Measurements from ENCODE around the gene MGAT4A.

The MGAT4A gene

GRCh38 chr2:98632351-98632750, 98.6 kb downstream of the MGAT4A start:
- no peaks in the 10 kb centered on the region for H3K4me1 ChIP-seq (ENCODE audit: control insufficient read depth, insufficient read depth, low read length)
- H3K4me3 ChIP-seq (ENCODE audit: low read length): no peak overlapping the region
- H3K9me3 ChIP-seq (ENCODE audit: control insufficient read depth, low read length): no peaks in the 10 kb centered on the region
- no peak overlapping the region for H3K9ac ChIP-seq (ENCODE audit: low read length)
- no peaks in the 10 kb centered on the region for H3K36me3 ChIP-seq (ENCODE audit: control insufficient read depth, insufficient read depth, low read length)
- H3K27me3 ChIP-seq (ENCODE audit: control insufficient read depth, insufficient read depth, low read length): no peaks in the 10 kb centered on the region

- Histone ChIP-seq H3K4me1 (ENCODE audit: control insufficient read depth, insufficient read depth, low read length) (no peaks in the 10 kb centered on the region), H3K36me3 (ENCODE audit: control insufficient read depth, insufficient read depth, low read length) (no peaks in the 10 kb centered on the region), H3K9me3 (ENCODE audit: control insufficient read depth, low read length) (no peaks in the 10 kb centered on the region), H3K9ac (ENCODE audit: low read length) (no peak overlapping the region), H3K27me3 (ENCODE audit: control insufficient read depth, insufficient read depth, low read length) (no peaks in the 10 kb centered on the region), H3K4me3 (ENCODE audit: low read length) (no peak overlapping the region)
Measured at GRCh38 chr2:98623657-98624056, 107.3 kb downstream of the MGAT4A start.

GRCh38 chr2:98617149-98617548, 113.8 kb downstream of the MGAT4A start:
- H3K4me1 ChIP-seq (ENCODE audit: control insufficient read depth, insufficient read depth, low read length): no peaks in the 10 kb centered on the region
- H3K9me3 ChIP-seq (ENCODE audit: control insufficient read depth, low read length): no peaks in the 10 kb centered on the region
- H3K4me3 ChIP-seq (ENCODE audit: low read length): no peak overlapping the region
- H3K27me3 ChIP-seq (ENCODE audit: control insufficient read depth, insufficient read depth, low read length): no peaks in the 10 kb centered on the region
- H3K9ac ChIP-seq (ENCODE audit: low read length): no peak overlapping the region
- peaks cover 10% of the 10 kb centered on the region for H3K36me3 ChIP-seq (ENCODE audit: control insufficient read depth, insufficient read depth, low read length)

- peaks cover 10% of the 10 kb centered on the region for H3K36me3 ChIP-seq (ENCODE audit: control insufficient read depth, insufficient read depth, low read length)
- no peaks in the 10 kb centered on the region for H3K27me3 ChIP-seq (ENCODE audit: control insufficient read depth, insufficient read depth, low read length)
- H3K4me1 ChIP-seq (ENCODE audit: control insufficient read depth, insufficient read depth, low read length): peaks cover 3% of the 10 kb centered on the region
- no peak overlapping the region for H3K4me3 ChIP-seq (ENCODE audit: low read length)
- H3K9ac ChIP-seq (ENCODE audit: low read length): no peak overlapping the region
- H3K9me3 ChIP-seq (ENCODE audit: control insufficient read depth, low read length): no peaks in the 10 kb centered on the region
Measured at GRCh38 chr2:98615481-98615880, 115.5 kb downstream of the MGAT4A start.

DNA sequence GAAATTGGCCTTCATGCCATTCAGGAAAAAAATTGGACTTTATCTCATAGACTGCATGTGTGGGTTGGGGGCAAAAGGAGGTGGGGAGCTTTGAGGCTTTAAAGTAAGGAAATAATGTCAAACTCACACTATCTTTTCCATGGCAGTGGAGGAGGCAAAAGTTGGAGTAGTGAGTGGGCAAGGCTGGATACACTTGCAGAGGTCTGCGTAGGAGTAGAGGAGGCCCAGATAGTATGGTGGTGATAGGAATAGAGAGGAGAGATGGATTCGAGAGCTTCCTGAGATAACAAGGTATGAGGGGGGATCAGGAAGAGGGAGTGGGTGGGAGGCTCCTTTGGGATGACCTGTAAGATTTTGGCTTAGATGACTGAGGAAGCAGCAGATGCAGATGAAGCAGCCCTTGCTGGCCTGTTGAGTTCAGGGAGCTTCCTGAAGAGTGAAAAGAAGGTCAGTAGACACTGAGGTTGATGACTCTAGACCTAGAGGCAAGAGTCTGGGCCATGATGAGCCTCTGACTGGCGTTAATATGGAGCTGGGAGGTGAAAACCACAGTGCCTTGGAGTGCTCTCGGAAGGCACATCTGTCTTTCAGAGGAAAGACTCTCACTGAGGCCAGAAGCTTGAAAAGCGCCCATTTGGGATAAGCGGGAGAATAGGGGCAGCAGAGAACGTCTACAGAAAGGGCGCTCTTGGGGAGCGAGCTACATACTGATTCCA, 116.8 kb downstream of the MGAT4A start:
- no peaks in the 10 kb centered on the region for H3K9me3 ChIP-seq (ENCODE audit: control insufficient read depth, low read length)
- no peaks in the 10 kb centered on the region for H3K27me3 ChIP-seq (ENCODE audit: control insufficient read depth, insufficient read depth, low read length)
- peaks cover 10% of the 10 kb centered on the region for H3K36me3 ChIP-seq (ENCODE audit: control insufficient read depth, insufficient read depth, low read length)
- H3K4me1 ChIP-seq (ENCODE audit: control insufficient read depth, insufficient read depth, low read length): peaks cover 12% of the 10 kb centered on the region
- H3K4me3 ChIP-seq (ENCODE audit: low read length): no peak overlapping the region
- no peak overlapping the region for H3K9ac ChIP-seq (ENCODE audit: low read length)

DNA sequence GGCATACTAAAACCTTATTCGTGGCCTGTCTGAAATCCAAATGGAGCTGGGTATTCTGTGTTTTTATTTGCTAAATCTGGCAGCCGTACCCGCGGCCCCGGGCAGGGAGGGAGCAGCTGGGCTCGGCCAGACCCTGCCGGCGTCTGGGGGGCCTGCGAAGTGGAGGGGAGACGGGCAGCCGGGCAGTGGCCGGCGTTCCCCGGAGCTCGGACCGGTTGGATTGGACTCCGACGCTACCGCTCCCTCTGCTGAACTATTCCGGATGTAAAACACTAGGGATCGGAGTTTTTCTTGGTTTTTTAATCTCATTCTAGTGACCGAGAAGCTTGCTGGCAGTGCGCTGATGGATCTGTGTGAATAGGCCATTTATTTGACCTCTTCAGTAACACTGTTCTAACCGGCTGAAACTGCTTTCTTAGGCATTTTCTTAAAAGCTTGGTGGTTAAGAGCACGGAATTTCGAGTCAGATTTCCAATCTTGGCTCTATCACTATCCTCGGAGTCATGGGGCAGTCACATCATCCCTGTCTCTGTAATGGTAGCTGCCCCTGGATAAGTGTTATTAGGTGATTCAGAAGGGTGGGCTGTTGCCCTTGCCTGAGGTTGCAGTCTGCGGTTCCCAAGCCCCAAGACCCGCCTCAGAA, 121.8 kb downstream of the MGAT4A start:
- H3K36me3 ChIP-seq (ENCODE audit: control insufficient read depth, insufficient read depth, low read length): peaks cover 6% of the 10 kb centered on the region
- no peaks in the 10 kb centered on the region for H3K9me3 ChIP-seq (ENCODE audit: control insufficient read depth, low read length)
- peaks cover 24% of the 10 kb centered on the region for H3K4me1 ChIP-seq (ENCODE audit: control insufficient read depth, insufficient read depth, low read length)
- peak overlapping the region; percentile 46 for H3K4me3 ChIP-seq (ENCODE audit: low read length)
- H3K27me3 ChIP-seq (ENCODE audit: control insufficient read depth, insufficient read depth, low read length): no peaks in the 10 kb centered on the region
- H3K9ac ChIP-seq (ENCODE audit: low read length): peak overlapping the region; percentile 96

DNA sequence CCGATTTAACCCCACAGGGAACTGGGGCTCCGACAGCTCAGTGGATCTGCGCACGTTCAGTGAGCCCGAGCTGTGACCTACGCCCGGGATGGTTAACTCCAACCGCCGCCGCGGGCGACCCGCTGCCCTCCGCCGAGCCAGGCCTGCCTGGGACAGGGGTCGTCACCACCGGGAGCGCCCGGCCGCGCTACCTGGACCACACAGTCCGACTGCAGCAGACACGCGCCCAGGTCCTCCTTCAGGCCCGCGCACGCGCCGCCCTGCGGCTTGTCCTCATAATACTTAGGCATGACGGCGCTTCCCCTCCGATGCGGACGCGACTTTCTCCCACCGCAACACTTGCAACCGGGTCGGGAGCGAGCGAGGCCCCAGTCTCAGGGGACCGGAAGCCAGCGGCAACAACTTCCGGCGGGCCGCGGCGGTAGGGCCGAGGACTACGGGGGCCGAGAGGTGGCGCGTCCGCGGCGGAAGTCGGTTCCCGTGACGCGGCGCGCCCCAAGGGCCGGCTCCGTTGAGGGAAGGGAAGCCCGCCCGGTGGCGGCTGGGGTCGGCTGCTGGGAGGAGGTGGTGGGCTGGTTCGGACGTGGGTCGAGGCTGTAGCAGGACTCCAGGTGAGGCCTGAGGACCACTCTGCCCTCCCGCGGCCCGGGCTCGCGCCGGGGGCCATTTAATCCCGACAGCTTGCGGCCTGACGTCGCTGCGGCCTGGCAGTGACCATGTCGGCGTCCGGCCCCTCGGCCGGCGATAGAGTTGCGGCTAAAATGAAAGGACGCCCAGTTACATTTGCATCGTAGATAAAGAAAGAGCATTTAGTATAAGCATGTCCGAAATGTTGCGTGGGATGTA, 122.6 kb downstream of the MGAT4A start, which contains the start of the genes COA5 and UNC50:
COA5 (minus strand) TSS at position 397 of the 846 bp plus-strand sequence; CDS start at position 290, 107 bp downstream.
UNC50 (plus strand) TSS at position 474 of the 846 bp plus-strand sequence. CDS start 1,171 bp downstream, outside the sequence.
- Histone ChIP-seq H3K9ac (ENCODE audit: low read length) (peak within 1 kb of the TSS; percentile 96), H3K36me3 (ENCODE audit: control insufficient read depth, insufficient read depth, low read length) (peaks cover 4% of the 10 kb centered on the region), H3K4me1 (ENCODE audit: control insufficient read depth, insufficient read depth, low read length) (peaks cover 24% of the 10 kb centered on the region), H3K27me3 (ENCODE audit: control insufficient read depth, insufficient read depth, low read length) (no peaks in the 10 kb centered on the region), H3K9me3 (ENCODE audit: control insufficient read depth, low read length) (no peaks in the 10 kb centered on the region), H3K4me3 (ENCODE audit: low read length) (peak within 1 kb of the TSS; percentile 46)

DNA sequence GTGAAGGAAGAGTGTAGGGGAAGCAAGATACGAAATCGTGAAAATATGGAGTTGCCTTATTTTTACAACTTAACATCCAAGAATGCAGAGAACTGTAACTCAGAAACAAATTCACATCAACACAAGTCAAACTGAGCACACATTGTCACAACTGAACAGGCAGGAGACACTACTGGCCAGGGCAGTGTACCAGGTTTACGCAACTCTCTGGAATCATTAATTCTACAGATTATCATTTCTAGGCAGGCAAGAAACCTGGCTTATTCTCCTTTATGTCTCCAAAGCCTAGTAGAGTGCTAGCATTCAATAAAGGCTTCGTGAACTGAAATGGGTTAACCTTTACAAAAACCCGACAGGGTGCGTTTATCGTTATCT, 123.2 kb downstream of the MGAT4A start:
- Histone ChIP-seq H3K4me1 (ENCODE audit: control insufficient read depth, insufficient read depth, low read length) (peaks cover 24% of the 10 kb centered on the region), H3K36me3 (ENCODE audit: control insufficient read depth, insufficient read depth, low read length) (peaks cover 2% of the 10 kb centered on the region), H3K27me3 (ENCODE audit: control insufficient read depth, insufficient read depth, low read length) (no peaks in the 10 kb centered on the region), H3K4me3 (ENCODE audit: low read length) (peak overlapping the region; percentile 46), H3K9ac (ENCODE audit: low read length) (peak overlapping the region; percentile 96), H3K9me3 (ENCODE audit: control insufficient read depth, low read length) (no peaks in the 10 kb centered on the region)

- Histone ChIP-seq H3K4me1 (ENCODE audit: control insufficient read depth, insufficient read depth, low read length) (peaks cover 24% of the 10 kb centered on the region), H3K9ac (ENCODE audit: low read length) (peak overlapping the region; percentile 20), H3K9me3 (ENCODE audit: control insufficient read depth, low read length) (no peaks in the 10 kb centered on the region), H3K4me3 (ENCODE audit: low read length) (no peak overlapping the region), H3K27me3 (ENCODE audit: control insufficient read depth, insufficient read depth, low read length) (no peaks in the 10 kb centered on the region), H3K36me3 (ENCODE audit: control insufficient read depth, insufficient read depth, low read length) (no peaks in the 10 kb centered on the region)
Measured at GRCh38 chr2:98607104-98607503, 123.8 kb downstream of the MGAT4A start.

GRCh38 chr2:98606431-98606830, 124.5 kb downstream of the MGAT4A start:
- no peaks in the 10 kb centered on the region for H3K36me3 ChIP-seq (ENCODE audit: control insufficient read depth, insufficient read depth, low read length)
- H3K9ac ChIP-seq (ENCODE audit: low read length): no peak overlapping the region
- H3K4me1 ChIP-seq (ENCODE audit: control insufficient read depth, insufficient read depth, low read length): peaks cover 24% of the 10 kb centered on the region
- H3K4me3 ChIP-seq (ENCODE audit: low read length): no peak overlapping the region
- no peaks in the 10 kb centered on the region for H3K9me3 ChIP-seq (ENCODE audit: control insufficient read depth, low read length)
- no peaks in the 10 kb centered on the region for H3K27me3 ChIP-seq (ENCODE audit: control insufficient read depth, insufficient read depth, low read length)

- Histone ChIP-seq H3K9ac (ENCODE audit: low read length) (no peak overlapping the region), H3K27me3 (ENCODE audit: control insufficient read depth, insufficient read depth, low read length) (no peaks in the 10 kb centered on the region), H3K4me1 (ENCODE audit: control insufficient read depth, insufficient read depth, low read length) (peaks cover 18% of the 10 kb centered on the region), H3K4me3 (ENCODE audit: low read length) (no peak overlapping the region), H3K9me3 (ENCODE audit: control insufficient read depth, low read length) (no peaks in the 10 kb centered on the region), H3K36me3 (ENCODE audit: control insufficient read depth, insufficient read depth, low read length) (peaks cover 4% of the 10 kb centered on the region)
Measured at GRCh38 chr2:98605076-98605475, 125.9 kb downstream of the MGAT4A start.

DNA sequence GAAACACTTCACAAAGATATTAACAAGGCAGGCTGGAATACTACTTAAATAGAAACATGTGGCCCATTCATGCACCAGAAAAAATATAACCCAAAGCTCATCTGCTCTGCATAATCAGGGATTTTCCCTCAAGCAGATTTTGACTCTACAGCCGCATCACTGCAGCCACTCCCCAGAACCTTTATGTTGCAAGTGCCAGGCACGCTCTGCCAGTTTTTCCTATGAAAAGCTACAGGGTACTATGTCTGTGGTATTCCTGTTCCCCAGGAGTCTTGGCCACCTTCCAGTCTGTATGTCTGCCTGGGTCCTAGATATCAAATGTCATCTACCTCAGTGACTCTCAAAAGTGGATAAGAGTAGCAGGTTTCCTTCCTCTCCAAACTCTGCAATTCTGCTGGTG, 126.4 kb downstream of the MGAT4A start:
- H3K27me3 ChIP-seq (ENCODE audit: control insufficient read depth, insufficient read depth, low read length): no peaks in the 10 kb centered on the region
- H3K9ac ChIP-seq (ENCODE audit: low read length): no peak overlapping the region
- peaks cover 7% of the 10 kb centered on the region for H3K36me3 ChIP-seq (ENCODE audit: control insufficient read depth, insufficient read depth, low read length)

More for the DNA sequence above, 126.4 kb downstream of the MGAT4A start:
- Histone ChIP-seq H3K4me1 (ENCODE audit: control insufficient read depth, insufficient read depth, low read length) (peaks cover 15% of the 10 kb centered on the region), H3K4me3 (ENCODE audit: low read length) (no peak overlapping the region), H3K9me3 (ENCODE audit: control insufficient read depth, low read length) (no peaks in the 10 kb centered on the region)
